PFSK-1 (cell line): ENCODE results near the gene ADAMTS17.

Experiments used
- POLR2AphosphoS5 ChIP-seq: IDR thresholded peaks from 2 replicates; pipeline ENCODE4 v1.6.1; 2012; ENCODE audit warnings: low read depth, mild to moderate bottlenecking, control low read depth, low read length, moderate library complexity
- SIN3A ChIP-seq: IDR thresholded peaks from 2 replicates; pipeline ENCODE4 v1.6.1; 2012; ENCODE audit warnings: mild to moderate bottlenecking, low read length, moderate library complexity, borderline replicate concordance; ENCODE audit not compliant: insufficient read depth
- TAF1 ChIP-seq: IDR thresholded peaks from 2 replicates; pipeline ENCODE4 v1.6.1; 2012; ENCODE audit warnings: low read length, control low read depth, borderline replicate concordance; ENCODE audit not compliant: insufficient read depth
- TF ChIP-seq, protein P1 (sequence below), 2 experiments: IDR thresholded peaks; 2 replicates each; pipeline versions ENCODE4 v1.6.1 to v1.8.0; 2011 to 2012; ENCODE audit warnings: low read depth in 2 of 2, low read length in 2 of 2, control low read depth in 1 of 2, inconsistent platforms in 1 of 2, mild to moderate bottlenecking in 1 of 2, moderate library complexity in 1 of 2; ENCODE audit not compliant: insufficient read depth in 1 of 2

DNA sequence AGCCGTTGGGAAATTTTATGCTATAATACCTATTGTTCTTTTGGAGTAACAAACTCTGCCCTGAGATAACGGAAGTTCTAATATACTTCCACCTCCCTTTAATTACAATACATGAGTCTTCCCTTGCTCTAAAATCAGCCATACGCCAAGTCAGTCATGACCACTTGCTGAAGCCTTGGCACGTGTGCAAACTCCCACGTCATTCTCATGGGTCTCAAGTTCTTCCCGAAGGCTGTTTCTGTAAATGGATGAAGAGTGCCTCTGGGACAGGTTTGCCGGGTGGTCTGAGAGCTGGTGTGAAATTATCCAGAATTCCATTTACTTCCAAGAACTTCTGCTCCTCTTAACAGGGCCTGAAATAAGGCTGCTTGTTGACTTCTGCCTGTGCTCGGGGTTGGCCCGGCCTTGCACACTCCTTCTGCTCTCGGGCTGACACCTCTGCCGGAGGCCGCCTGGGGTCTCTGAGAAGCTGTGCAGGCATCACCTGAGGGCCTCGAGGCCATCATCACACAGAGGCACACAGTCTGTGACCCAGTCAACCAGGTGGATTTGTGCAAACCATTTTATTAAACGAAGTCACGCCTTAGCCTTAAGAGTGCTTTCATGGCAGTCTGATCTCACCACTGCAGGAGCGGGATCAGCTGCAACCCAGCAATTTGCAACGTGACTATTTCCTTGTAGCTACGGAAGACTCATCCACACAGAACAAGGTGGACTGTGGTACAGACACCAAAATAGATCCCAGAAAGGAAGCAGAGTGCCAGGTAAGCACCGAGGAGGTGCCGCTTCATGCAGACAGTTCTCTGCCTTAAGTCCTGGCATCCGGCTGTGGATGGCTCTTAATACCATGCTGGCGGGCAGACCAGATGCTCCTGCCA, 120.1 kb downstream of the ADAMTS17 start:
- TF ChIP-seq POLR2AphosphoS5 (no peak), TAF1 (no peak), SIN3A (no peak)
- TF ChIP-seq, protein P1, sequence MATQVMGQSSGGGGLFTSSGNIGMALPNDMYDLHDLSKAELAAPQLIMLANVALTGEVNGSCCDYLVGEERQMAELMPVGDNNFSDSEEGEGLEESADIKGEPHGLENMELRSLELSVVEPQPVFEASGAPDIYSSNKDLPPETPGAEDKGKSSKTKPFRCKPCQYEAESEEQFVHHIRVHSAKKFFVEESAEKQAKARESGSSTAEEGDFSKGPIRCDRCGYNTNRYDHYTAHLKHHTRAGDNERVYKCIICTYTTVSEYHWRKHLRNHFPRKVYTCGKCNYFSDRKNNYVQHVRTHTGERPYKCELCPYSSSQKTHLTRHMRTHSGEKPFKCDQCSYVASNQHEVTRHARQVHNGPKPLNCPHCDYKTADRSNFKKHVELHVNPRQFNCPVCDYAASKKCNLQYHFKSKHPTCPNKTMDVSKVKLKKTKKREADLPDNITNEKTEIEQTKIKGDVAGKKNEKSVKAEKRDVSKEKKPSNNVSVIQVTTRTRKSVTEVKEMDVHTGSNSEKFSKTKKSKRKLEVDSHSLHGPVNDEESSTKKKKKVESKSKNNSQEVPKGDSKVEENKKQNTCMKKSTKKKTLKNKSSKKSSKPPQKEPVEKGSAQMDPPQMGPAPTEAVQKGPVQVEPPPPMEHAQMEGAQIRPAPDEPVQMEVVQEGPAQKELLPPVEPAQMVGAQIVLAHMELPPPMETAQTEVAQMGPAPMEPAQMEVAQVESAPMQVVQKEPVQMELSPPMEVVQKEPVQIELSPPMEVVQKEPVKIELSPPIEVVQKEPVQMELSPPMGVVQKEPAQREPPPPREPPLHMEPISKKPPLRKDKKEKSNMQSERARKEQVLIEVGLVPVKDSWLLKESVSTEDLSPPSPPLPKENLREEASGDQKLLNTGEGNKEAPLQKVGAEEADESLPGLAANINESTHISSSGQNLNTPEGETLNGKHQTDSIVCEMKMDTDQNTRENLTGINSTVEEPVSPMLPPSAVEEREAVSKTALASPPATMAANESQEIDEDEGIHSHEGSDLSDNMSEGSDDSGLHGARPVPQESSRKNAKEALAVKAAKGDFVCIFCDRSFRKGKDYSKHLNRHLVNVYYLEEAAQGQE (IDR thresholded peaks at IDR 0.05; ENCODE audit: insufficient read depth in 1 of 2, low read depth in 2 of 2, low read length in 2 of 2): no peak
